ENCODE results near the gene ZNF674.

- no peak for TF ChIP-seq GATA2 (IDR thresholded peaks at IDR 0.05; ENCODE audit: low read depth, low read length)
- TF ChIP-seq GATA3 (IDR thresholded peaks at IDR 0.05; ENCODE audit: low read depth, low read length) = no peak
Measured at GRCh38 chrX:46569621-46570020, 24.4 kb upstream of the ZNF674 start.
